T-helper 2 cell treated with Interferon-gamma antibody and Interleukin-4, amounts not matched to agents 5 μg/mL and 100 μg/mL, for 36 hours (primary cell): ENCODE results near the gene PTPRJ.
A peak's percentile ranks its signal among the peaks of the same experiment; 100 is the strongest.

Experiments used
- DNase-seq: peaks from one replicate; pipeline ENCODE4 v3.0.0; 2021; ENCODE audit warnings: low spot score
- H3K27ac Mint-ChIP-seq: one replicate; pipeline ENCODE4 v1.8.0; 2021; ENCODE audit warnings: mild to moderate bottlenecking, mixed read lengths
- H3K27me3 Mint-ChIP-seq: one replicate; pipeline ENCODE4 v1.8.0; 2021; ENCODE audit warnings: low read depth, mixed read lengths
- H3K36me3 Mint-ChIP-seq: one replicate; pipeline ENCODE4 v1.8.0; 2021; ENCODE audit warnings: low read depth, mixed read lengths
- H3K4me1 Mint-ChIP-seq: one replicate; pipeline ENCODE4 v1.8.0; 2021; ENCODE audit warnings: low read depth, mixed read lengths
- H3K4me3 Mint-ChIP-seq: one replicate; pipeline ENCODE4 v1.8.0; 2022; ENCODE audit warnings: mild to moderate bottlenecking, moderate library complexity, mixed read lengths
- H3K9me3 Mint-ChIP-seq: one replicate; pipeline ENCODE4 v1.8.0; 2021; ENCODE audit warnings: mixed read lengths

The PTPRJ gene

DNA sequence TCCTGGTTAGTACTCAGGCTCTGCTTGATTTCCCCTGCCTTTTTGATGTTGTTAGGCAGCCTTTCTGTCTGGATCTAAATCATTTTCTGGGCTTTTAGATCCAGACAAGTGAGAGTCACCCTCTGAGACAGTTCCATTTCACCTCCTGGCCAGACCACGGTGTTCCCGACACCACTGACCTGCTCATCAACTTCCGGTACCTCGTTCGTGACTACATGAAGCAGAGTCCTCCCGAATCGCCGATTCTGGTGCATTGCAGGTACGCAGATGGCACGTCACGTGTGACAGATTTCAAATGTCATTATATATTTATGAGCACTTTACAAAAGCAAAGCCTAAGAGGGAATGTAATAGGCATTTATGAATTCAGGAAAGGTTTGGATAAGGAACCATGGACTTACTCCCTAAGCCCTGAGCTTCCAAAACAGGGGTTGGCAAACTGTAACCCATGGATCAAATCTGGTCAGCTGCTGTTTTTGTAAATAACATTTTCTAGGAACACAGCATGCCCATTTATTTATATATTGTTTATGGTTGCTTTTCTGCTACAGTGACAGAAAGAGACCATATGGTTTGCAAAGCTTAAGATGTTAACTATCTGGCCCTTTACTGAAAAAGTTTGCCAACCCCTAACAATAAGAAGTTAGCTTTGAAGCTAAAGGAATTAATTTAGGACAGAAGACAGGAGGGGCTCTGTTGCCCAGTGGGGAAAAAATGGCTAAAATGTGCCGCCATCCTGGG is 183.2 kb downstream of the PTPRJ start:
- peaks cover 60% of the 10 kb centered on the region for H3K36me3 Mint-ChIP-seq
- DNase-seq, result no peak
- no peaks in the 10 kb centered on the region for H3K27me3 Mint-ChIP-seq
- no peak overlapping the region for H3K4me3 Mint-ChIP-seq
- no peaks in the 10 kb centered on the region for H3K9me3 Mint-ChIP-seq
- no peaks in the 10 kb centered on the region for H3K4me1 Mint-ChIP-seq
- no peak overlapping the region for H3K27ac Mint-ChIP-seq

DNA sequence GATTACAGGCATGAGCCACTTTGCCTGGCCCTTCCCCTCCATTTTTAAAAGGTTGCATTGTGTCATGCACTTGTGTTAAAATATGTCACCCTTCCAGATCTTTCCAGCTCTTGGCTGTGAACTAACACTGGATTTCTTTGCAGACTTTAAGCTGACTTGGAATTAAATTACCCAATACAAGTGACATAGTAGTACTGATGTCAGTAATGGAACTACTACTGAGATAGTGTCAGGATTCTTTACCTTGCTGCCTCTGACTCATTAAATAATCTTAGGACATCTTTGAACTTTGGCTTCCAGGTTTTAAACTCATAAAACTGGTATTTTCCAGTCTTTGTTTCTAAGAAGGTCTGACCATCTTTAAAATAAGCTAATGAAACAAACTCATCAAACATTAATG is 184.5 kb downstream of the PTPRJ start:
- no peak overlapping the region for H3K27ac Mint-ChIP-seq
- H3K4me3 Mint-ChIP-seq, result no peak overlapping the region
- no peaks in the 10 kb centered on the region for H3K27me3 Mint-ChIP-seq
- no peak for DNase-seq
- H3K36me3 Mint-ChIP-seq, result peaks cover 62% of the 10 kb centered on the region
- peaks cover 2% of the 10 kb centered on the region for H3K4me1 Mint-ChIP-seq
- H3K9me3 Mint-ChIP-seq, result no peaks in the 10 kb centered on the region

DNA sequence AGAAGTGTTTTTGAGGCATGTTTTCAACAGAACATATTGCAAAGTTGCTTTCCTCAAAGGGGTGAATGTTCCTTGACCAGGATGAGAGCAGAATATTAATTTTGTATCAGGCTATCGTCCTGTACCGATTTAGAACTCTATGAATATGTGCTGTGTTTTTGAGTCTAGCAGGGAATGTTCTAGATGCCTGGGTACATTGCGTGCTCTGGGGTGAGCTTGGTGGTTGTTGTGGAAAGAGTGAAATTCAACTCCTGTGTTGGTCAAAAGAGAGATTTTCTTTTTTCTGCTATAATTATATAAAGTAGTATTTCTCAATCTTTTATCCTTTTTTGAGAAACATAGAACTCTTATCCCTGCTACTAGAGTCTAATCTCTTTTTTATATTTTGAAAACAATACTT is 185.1 kb downstream of the PTPRJ start:
- H3K9me3 Mint-ChIP-seq, result no peaks in the 10 kb centered on the region
- no peak for DNase-seq
- H3K4me3 Mint-ChIP-seq, result no peak overlapping the region
- peaks cover 2% of the 10 kb centered on the region for H3K4me1 Mint-ChIP-seq
- H3K27me3 Mint-ChIP-seq, result no peaks in the 10 kb centered on the region
- H3K36me3 Mint-ChIP-seq, result peaks cover 62% of the 10 kb centered on the region
- H3K27ac Mint-ChIP-seq, result no peak overlapping the region

DNA sequence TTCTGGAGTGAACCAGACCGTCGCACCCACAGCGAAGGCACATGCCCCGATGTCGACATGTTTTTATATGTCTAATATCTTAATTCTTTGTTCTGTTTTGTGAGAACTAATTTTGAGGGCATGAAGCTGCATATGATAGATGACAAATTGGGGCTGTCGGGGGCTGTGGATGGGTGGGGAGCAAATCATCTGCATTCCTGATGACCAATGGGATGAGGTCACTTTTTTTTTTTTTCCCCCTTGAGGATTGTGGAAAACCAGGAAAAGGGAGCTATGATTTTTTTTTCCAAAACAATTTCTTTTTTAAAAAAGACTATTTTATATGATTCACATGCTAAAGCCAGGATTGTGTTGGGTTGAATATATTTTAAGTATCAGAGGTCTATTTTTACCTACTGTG is 187.0 kb downstream of the PTPRJ start:
- no peaks in the 10 kb centered on the region for H3K27me3 Mint-ChIP-seq
- H3K4me3 Mint-ChIP-seq, result no peak overlapping the region
- peaks cover 58% of the 10 kb centered on the region for H3K36me3 Mint-ChIP-seq
- no peak overlapping the region for H3K27ac Mint-ChIP-seq
- peaks cover 8% of the 10 kb centered on the region for H3K4me1 Mint-ChIP-seq
- DNase-seq, result no peak
- H3K9me3 Mint-ChIP-seq, result no peaks in the 10 kb centered on the region

DNA sequence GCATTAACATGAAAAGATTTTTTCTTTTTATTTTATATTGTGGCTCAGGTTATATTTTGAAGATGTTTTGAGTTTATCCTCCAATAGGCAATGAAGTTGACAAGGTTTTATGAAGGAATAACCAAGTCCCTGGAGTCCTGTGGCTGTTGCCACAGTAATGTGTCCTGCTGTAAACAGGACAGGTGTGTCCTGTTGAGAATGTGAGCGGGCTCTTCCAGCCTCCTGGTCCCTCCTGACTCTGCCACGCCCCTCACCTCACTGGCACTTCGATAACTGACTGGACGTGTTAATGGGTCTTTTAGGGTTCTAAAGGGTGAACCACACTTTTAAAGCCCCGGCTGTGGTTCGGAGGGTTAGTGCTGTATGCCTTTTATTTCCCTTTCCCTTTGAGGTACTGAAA is 188.5 kb downstream of the PTPRJ start:
- Mint-ChIP-seq H3K9me3 (no peaks in the 10 kb centered on the region), H3K4me3 (no peak overlapping the region), H3K27me3 (no peaks in the 10 kb centered on the region), H3K36me3 (peaks cover 46% of the 10 kb centered on the region), H3K4me1 (peaks cover 8% of the 10 kb centered on the region), H3K27ac (no peak overlapping the region)
- no peak for DNase-seq

DNA sequence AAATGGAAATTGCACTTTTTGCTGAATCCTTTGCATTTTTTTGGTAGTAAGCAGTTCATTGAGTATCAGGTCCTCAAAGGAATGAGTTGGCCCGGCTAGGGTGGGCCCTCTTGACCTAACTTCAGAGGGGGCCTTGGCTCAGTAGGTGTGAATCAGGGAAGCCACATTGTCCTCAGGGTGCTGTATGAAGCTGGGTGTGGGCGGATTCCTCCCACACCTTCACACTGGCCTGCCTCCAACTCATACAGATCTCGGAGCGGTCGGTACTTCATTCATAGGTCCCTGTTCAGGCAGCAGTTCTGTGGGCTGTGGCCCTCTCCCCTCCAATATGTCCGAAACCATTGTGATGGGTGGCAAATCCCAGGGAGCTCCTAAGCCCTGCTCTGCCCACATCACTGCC is 188.9 kb downstream of the PTPRJ start:
- Mint-ChIP-seq H3K27me3 (no peaks in the 10 kb centered on the region), H3K36me3 (peaks cover 42% of the 10 kb centered on the region), H3K4me3 (no peak overlapping the region), H3K4me1 (peaks cover 8% of the 10 kb centered on the region), H3K27ac (no peak overlapping the region), H3K9me3 (no peaks in the 10 kb centered on the region)
- DNase-seq, result no peak

DNA sequence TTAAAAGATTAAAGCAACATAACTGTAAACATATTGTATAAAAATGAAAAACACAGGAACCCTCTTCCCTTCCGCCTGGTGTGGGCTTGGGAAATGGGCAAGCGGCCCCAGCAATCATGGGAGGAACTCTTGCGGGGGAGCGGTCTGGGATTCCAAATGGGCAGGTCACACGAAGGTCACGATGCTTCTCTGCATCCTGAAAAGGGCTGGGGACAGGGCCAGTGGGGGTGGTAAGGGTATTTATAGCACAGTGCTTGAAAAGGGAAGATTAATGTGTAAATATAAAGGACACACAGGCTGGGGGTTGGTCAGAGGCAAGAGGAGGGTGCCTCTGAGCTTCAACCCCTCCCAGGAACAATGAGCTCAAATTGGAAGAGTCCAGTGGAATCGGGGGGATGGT is 189.4 kb downstream of the PTPRJ start:
- Mint-ChIP-seq H3K4me3 (no peak overlapping the region), H3K9me3 (no peaks in the 10 kb centered on the region), H3K27me3 (no peaks in the 10 kb centered on the region), H3K36me3 (peaks cover 41% of the 10 kb centered on the region), H3K27ac (no peak overlapping the region), H3K4me1 (peaks cover 8% of the 10 kb centered on the region)
- no peak for DNase-seq

DNA sequence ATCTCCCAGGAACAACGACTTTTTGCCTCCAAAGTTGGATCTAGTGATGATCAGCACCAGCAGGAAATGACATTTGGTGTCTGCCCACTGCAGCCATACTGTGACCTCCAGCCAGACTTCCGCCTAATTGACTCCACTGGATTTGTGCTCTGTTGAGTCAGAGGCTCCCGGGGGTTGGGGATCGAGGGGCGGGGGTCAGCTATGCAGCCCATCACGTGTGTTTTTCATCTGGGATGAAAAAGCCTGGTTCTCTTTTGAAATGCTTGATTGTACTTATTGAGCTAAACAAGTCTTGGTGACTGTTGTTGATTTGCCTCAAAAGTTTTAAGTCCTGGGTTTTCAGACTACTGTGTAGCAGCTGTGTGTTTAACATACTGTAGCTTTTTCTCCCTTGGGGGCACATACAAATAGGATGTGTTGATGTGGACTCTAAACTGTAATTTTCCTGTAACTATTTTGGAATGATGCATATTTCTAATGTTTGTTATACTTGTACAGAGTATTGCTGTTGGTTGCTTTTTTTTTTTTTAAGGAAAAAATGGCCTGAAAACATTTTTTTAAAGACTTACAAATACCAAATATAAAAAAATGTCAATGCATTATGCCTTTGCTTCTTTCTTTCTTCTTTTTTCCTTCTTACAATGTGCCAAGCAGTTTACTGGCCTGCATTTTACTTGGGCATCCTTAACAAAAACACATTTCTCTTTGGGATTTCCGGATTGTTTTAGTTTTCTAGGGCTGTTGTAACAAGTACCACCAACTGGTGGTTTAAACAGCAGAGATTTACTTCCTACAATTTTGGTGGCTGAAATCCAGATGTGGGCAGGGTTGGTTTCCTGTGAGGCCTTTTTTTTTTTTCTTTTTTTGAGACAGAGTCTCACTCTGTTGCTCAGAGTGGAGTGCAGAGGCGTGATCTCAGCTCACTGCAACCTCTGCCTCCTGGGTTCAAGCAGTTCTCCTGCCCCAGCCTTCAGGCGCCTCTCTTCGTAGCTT is 190.2 kb downstream of the PTPRJ start:
- Mint-ChIP-seq H3K9me3 (no peaks in the 10 kb centered on the region), H3K27me3 (no peaks in the 10 kb centered on the region), H3K4me3 (no peak overlapping the region), H3K36me3 (peaks cover 33% of the 10 kb centered on the region), H3K27ac (no peak overlapping the region), H3K4me1 (peaks cover 11% of the 10 kb centered on the region)
- DNase-seq, result no peak

DNA sequence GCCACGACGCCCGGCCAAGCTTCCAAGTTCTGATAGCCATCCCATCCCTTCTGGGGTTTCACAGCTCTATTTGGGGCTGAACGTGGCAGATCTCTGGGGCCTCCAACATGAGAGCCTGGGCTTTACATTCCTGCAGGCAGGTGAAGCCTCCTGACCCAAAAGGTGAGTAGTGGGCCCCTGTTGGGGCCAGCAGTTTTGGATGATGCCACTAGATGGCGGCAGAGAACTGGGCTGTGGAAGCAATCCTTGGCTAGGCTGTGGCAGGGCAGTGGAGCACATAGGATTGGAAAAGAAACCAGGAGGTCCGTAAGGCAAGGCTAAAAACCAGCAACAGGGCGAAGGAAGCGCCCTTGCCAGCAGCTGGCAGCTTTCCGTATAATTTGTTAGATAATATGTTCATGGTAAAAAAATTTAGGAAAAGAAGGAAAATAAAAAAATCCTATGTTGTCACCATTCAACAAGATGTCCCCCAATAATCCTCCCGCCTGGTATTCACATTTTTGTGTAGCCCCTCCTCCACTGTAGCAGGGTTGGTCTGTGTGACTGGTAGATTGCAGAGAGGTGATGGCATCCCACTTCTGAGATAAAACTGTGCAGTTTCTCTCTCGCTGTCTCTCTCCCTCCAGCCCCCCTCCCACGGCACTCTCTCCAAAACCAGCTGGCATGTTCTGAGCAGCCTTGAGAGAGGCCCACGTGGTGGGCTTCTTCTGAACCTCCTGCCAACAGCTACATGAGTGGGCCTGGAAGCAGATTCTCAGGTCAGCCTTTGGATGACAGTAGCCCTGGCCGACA is 192.7 kb downstream of the PTPRJ start:
- peak; percentile 28 for DNase-seq
- no peak overlapping the region for H3K27ac Mint-ChIP-seq

DNA sequence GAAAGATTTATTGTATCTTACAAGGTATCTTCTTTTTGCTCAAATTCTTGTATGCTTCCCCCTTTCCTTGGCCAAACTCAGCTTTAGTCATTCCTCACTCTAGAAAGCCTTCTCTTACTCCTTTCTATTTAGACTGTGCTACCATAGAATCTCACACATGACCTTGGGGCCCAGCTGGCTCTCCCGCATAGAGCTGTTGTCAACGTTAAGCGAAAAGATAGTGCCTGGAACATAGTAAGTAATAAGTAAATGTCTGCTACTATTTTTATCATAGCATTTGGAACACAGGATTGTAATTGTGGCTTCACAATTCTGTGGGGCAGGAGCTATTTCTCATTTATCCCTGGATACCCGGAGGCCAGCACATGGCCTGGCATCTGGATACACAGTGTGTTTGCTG is 197.3 kb downstream of the PTPRJ start:
- H3K4me3 Mint-ChIP-seq, result no peak overlapping the region
- no peaks in the 10 kb centered on the region for H3K36me3 Mint-ChIP-seq
- DNase-seq, result no peak
- H3K4me1 Mint-ChIP-seq, result peaks cover 3% of the 10 kb centered on the region
- no peaks in the 10 kb centered on the region for H3K9me3 Mint-ChIP-seq
- H3K27me3 Mint-ChIP-seq, result no peaks in the 10 kb centered on the region
- H3K27ac Mint-ChIP-seq, result no peak overlapping the region

More for the DNA sequence above, 192.7 kb downstream of the PTPRJ start:
- no peak overlapping the region for H3K4me3 Mint-ChIP-seq
- peaks cover 12% of the 10 kb centered on the region for H3K36me3 Mint-ChIP-seq
- peaks cover 11% of the 10 kb centered on the region for H3K4me1 Mint-ChIP-seq
- no peaks in the 10 kb centered on the region for H3K27me3 Mint-ChIP-seq
- no peaks in the 10 kb centered on the region for H3K9me3 Mint-ChIP-seq

DNA sequence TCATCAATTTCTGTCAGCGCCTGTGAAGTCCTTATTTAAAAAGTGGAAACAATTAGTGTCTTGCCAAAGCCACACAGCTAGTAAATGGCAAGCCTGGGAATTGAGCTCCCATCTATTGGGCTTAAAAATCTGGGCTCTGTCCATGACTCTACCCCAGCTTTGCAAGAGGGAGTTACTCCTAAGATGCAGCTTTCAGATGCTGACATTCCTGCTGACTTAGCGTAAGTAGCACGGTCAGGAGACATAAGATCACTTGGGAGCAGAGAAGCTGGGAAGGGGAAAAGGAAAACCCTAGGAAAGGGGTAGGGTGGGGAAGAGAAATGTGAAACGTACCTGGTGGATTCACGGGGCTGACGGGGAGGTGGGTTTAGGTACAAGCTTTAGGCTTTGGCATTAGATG is 200.3 kb downstream of the PTPRJ start:
- no peaks in the 10 kb centered on the region for H3K9me3 Mint-ChIP-seq
- H3K4me1 Mint-ChIP-seq, result no peaks in the 10 kb centered on the region
- no peak for DNase-seq
- no peak overlapping the region for H3K27ac Mint-ChIP-seq
- H3K4me3 Mint-ChIP-seq, result no peak overlapping the region
- no peaks in the 10 kb centered on the region for H3K36me3 Mint-ChIP-seq
- no peaks in the 10 kb centered on the region for H3K27me3 Mint-ChIP-seq

DNA sequence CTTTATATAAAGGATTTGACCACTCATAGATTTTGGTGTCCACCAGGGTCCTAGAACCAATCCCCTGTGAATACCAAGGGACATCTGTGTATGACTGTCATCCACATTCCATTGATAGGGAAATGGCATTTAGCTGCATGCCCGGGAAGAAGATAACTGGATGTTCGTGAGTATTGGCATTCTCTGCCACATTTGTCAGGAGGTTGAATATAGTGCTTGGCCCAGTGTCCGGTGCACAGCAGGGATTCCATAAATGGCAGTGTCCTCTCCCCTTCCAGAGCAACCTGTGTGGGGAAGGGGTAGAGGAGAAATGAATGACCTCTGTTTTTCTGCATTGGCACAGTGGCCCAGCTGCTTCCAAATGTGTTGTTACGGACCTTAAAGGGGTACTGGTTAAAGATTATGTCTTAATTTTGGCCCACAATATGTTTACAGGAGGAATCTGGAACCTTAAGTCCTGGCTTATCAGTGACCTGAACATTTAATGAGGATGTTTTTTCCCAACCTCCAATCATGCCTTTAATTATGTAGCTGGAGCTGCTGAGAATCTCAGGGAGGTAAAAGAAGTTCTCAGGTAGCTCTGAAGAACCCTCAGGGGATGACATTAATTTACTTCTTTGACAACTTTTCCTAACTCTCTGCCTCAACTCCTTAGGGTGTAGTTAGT is 202.6 kb downstream of the PTPRJ start:
- no peak for DNase-seq
- Mint-ChIP-seq H3K27ac (no peak overlapping the region), H3K36me3 (no peaks in the 10 kb centered on the region), H3K27me3 (no peaks in the 10 kb centered on the region), H3K4me1 (no peaks in the 10 kb centered on the region), H3K4me3 (no peak overlapping the region), H3K9me3 (peaks cover under 1% of the 10 kb centered on the region)

DNA sequence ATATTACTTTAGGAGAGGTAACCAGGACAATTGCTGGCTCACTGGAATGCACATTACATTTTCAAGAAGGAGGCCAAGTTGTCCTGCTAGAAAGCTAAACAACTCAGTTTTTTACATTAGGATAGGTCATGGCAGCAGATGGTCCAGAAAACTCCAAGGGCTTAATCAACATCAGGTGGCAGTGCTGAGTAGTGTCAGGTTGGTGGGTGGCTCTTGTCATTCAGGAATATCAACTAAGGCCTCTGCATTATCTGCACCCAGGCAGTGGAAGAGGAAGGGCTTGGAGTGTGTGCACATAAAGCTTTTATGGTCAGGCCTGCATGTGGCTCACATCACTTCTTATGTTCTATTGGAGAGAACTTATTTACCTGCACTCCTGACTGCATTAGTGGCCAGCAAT is 204.1 kb downstream of the PTPRJ start:
- DNase-seq, result no peak
- H3K27ac Mint-ChIP-seq, result no peak overlapping the region
- peaks cover 13% of the 10 kb centered on the region for H3K9me3 Mint-ChIP-seq
- no peaks in the 10 kb centered on the region for H3K36me3 Mint-ChIP-seq
- H3K27me3 Mint-ChIP-seq, result peaks cover 6% of the 10 kb centered on the region
- H3K4me1 Mint-ChIP-seq, result peaks cover 1% of the 10 kb centered on the region
- no peak overlapping the region for H3K4me3 Mint-ChIP-seq
